GM21529 (cell line): ENCODE results near the gene GPR152.
A peak's percentile ranks its signal among the peaks of the same experiment; 100 is the strongest.
"Not testable (repeated sequence)": the region's sequence is repeated elsewhere in the genome, so short reads cannot be mapped to it uniquely, and the experiment has no call there.

Source experiments
- ATAC-seq: cut with Tn5 transposase; IDR thresholded peaks from one replicate; pipeline ENCODE4 v1.9.1; 2021; ENCODE audit not compliant: unreplicated experiment

Gene GPR152

DNA sequence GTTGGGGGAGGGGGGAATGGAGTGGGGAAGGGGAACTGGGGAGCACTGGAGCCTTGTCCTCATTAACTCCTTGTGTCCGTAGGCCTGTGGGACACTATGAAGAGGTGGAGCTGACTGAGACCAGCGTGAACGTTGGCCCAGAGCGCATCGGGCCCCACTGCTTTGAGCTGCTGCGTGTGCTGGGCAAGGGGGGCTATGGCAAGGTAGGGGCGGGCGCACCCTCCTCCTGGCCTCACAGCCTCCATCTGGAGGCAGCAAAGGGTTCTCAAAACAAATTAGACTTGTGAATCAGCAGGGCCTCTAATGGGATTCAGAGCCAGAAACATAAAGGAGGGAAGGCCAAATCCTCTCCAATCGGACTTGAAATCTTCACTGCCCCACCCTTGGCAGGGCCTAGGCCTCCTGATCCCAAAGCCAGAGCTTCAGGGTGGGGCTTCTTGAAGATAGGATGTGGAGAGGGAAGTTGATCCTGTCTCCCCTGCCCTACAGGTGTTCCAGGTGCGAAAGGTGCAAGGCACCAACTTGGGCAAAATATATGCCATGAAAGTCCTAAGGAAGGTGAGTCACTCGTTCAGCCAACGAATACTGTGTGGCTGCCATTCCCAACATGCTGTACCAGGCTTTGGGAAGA lies 23.4 kb downstream of the GPR152 start:
- ATAC-seq, result no peak

GRCh38 chr11:67428052-67429001 lies 24.2 kb downstream of the GPR152 start, which contains the start of gene RPS6KB2:
Gene RPS6KB2, plus strand, starts transcription at chr11:67428494. Its CDS starts 52 bp downstream, at chr11:67428546.
- ATAC-seq, result peak; percentile 79

DNA sequence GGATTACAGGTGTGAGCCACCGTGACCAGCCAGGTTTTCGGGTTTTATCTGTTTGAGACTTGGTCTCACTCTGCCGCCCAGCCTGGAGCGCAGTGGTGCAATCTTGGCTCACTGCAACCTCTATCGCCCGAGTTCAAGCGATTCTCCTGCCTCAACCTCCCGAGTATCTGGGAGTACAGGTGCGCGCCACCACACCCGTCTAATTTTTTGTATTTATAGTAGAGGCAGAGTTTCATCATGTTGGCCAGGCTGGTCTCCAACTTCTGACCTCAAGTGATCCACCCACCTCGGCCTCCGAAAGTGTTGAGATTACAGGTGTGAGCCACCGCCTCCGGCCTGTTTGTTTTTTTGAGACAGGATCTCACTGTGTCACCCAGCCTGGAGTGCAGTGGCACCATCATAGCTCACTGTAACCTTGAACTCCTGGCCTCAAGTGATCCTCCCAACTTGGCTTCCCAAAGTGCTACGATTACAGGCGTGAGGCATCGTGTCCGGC lies 25.1 kb downstream of the GPR152 start:
- ATAC-seq, result not testable (repeated sequence)

DNA sequence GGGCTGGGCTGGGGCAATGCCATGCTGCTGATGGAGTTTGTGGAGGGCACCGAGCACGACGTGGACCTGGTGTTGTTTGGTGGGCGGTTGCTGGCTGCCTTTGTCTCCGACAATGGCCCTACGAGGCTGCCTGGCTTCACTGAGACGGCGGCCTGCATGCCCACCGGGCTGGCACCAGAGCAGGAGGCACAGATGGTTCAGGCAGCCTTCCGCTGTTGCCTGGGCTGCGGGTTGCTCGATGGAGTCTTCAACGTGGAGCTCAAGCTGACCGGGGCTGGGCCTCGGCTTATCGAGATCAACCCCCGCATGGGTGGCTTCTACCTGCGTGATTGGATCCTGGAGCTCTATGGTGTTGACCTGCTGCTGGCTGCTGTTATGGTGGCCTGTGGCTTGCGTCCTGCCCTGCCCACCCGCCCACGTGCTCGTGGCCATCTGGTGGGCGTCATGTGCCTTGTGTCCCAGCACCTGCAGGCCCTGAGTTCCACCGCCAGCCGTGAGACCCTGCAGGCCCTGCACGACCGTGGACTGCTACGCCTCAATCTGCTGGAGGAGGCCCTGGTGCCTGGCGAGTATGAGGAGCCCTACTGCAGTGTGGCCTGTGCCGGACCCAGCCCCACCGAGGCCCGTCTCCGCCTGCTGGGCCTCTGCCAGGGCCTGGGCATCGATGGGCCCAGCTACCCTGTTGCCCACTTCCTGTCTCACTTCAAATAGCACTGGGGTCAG lies 28.5 kb downstream of the GPR152 start:
- ATAC-seq, result no peak

DNA sequence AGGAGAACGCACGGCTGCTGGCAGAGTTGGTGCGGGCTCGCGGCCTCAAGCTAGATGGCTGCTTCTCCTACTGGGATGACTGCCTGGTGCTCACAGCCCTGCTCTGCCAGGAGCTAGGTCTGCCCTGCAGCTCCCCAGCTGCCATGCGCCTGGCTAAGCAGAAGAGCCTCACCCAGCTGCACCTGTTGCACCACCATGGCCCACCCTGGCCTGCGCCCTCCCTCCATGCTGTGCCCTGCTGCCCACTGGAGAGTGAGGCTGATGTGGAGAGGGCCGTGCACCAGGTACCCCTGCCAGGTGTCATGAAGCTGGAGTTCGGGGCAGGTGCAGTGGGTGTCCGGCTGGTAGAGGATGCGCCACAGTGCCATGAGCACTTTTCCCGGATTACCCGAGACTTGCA lies 29.1 kb downstream of the GPR152 start:
- ATAC-seq, result no peak

DNA sequence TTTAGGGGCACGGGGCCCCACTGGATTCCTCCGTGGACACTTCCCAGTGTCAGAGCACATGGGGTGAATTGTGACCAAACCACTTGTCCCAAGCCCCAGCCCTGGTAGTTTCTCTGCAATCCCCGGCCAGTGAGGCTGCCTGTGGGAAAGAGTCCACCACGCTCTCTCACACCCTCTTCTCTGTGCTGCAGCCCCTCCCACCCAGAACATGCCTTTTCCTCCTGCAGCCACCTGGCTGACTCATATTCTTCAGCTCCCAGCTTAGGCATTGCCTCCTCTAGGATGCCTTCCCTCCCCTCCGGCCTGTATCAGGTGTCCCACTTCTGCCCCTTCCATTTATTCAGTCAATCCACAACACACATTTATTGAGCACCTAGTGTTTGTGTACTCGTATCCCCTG lies 29.6 kb downstream of the GPR152 start:
- ATAC-seq, result no peak

- no peak for ATAC-seq
Measured at GRCh38 chr11:67421430-67422031, 31.0 kb downstream of the GPR152 start.

- peak; percentile 90 for ATAC-seq
Measured at GRCh38 chr11:67420646-67421429, 31.7 kb downstream of the GPR152 start.

- ATAC-seq, result no peak
Measured at GRCh38 chr11:67420147-67420645, 32.3 kb downstream of the GPR152 start.

GRCh38 chr11:67419325-67420049 lies 33.0 kb downstream of the GPR152 start:
- no peak for ATAC-seq

DNA sequence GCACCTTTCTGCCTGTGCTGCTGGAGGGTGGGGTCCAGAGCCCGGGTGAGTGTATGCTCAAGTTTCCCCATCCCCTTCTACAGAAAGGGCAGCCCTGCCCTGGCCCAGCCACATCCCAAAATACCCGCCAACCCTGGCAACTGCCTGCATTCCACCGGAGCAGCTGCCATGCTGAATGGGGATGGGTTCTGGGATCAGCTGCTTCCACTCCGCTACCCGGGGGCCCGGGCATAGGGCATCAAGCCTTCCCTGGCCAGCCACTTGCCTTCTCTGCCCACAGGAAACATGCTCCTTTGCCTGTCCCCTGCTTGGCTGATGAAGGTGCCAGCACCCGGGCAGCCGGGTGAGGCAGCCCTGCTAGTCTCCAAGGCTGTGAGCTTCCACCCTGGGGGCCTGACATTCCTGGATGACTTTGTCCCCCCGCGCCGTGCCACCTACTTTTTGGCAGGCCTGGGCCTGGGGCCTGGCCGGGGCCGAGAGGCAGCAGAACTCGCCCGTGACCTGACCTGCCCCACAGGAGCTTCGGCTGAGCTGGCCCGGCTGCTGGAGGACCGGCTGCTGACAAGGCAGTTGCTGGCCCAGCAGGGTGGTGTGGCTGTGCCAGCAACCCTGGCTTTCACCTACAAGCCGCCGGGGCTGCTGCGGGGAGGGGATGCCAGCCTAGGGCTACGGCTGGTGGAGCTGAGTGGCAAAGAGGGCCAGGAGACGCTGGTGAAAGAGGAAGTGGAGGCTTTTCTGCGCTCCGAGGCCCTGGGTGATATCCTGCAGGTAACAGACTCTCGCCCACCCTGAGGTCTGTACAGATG lies 33.9 kb downstream of the GPR152 start:
- no peak for ATAC-seq

GRCh38 chr11:67417425-67417824 lies 35.1 kb downstream of the GPR152 start:
- no peak for ATAC-seq

- no peak for ATAC-seq
Measured at GRCh38 chr11:67416416-67417335, 35.9 kb downstream of the GPR152 start.

DNA sequence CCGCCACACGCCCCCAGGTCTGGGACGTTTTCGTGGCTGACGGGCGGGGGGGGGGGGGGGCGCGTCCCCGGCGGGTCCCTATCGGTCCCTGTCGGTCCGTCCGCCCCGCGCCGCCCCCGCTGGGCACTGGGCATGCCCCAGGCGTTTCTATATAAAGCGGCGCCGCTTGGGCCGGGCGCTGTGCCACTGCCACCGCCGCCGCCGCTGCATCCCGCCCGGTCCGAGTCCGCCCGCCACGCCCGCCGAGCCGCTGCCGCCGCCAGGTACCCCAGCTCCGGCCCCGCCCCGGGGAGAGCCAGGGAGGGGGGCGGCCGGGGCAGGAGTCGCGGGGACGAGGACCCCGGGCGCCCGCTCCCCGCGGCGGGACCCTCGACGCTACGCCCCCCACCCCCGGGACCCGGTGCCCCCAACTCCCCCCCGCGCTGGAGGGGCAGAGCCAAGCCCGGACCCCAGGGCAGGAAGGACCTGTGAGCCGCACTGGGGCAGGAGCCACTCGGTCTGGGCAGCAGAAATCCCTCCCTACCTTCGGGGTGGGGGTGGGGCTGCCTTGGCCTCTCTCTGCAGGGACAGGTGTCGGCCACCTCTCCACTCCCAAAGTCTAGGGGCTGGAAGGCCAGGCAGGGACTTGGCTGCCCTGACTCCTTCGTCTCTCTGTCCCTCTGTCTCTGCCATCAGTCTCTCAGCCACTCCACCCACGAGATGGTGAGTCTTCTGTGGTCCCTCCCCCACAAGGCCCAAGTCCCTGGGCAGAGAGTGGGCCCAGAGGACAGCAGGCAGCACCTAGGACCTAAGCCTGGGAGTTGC lies 36.8 kb downstream of the GPR152 start, which contains the start of gene CARNS1:
Gene CARNS1 (plus strand): TSS at position 178 of the 804 bp plus-strand sequence. CDS start 522 bp downstream, at position 700.
- ATAC-seq, result no peak

DNA sequence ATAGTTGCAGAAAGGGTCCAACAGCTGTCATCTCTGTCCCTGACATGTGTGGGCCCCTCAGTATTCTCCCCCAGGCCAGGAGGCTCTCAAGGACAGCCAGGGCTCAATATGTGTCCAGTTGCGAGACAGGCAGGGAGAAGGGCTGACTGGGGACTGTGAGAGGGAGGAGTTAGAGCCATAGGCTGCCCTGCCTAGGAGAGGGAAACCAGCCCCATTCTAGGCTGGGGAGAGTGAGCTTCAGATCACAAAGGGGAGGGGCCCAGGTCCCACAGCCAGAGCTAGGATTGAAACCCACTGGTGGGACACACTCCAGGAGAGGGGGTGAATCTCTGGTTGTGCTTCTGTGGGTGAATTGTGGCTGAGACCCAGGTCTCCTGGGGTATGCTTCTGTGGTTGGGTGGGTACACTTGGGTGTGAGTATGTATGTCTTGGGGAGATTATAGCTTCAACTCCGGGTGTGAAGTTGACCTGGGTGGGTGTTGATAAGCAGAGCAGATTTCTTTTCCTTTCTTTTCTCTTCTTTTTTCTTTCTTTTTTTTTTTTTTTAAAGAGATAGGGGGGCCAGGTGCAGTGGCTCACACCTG lies 39.2 kb downstream of the GPR152 start:
- no peak for ATAC-seq
